Activated T-cell treated with anti-CD3 and anti-CD28 coated beads, Interleukin-2, amount 50 U/mL, for 72 hours (primary cell): ENCODE measurements around the gene ACOXL. TPM values are rescaled to one million over a fixed set of nuclear protein-coding genes. Genes with fewer than 3 reads are reported as not detected.

ENCODE experiments used
- ATAC-seq, 2 donors: fragments of 150-1000 bp; cut with Tn5 transposase; replicated peaks in 1 of 2; 2 replicates each; pipeline ENCODE4 v1.10.0; 2021; ENCODE audit warnings: moderate library complexity in 2 of 2, mild to moderate bottlenecking in 1 of 2
- DNase-seq, 2 donors: peaks; one replicate each; pipeline ENCODE4 v3.0.0; 2021 to 2022; ENCODE audit warnings: mixed read lengths in 1 of 2
- H3K27ac Mint-ChIP-seq: one replicate; pipeline ENCODE4 v1.8.0; 2022; ENCODE audit warnings: mild to moderate bottlenecking, moderate library complexity, mixed read lengths
- H3K27me3 Mint-ChIP-seq: one replicate; pipeline ENCODE4 v1.8.0; 2022; ENCODE audit warnings: low read depth, mixed read lengths
- H3K36me3 Mint-ChIP-seq, 2 donors: one replicate each; pipeline ENCODE4 v1.8.0; 2022; ENCODE audit warnings: mixed read lengths in 2 of 2, mild to moderate bottlenecking in 1 of 2; ENCODE audit not compliant: insufficient read depth in 2 of 2
- H3K4me1 Mint-ChIP-seq: one replicate; pipeline ENCODE4 v1.8.0; 2022; ENCODE audit warnings: low read depth, mixed read lengths
- H3K4me3 Mint-ChIP-seq, 2 donors: one replicate each; pipeline ENCODE4 v1.8.0; 2022; ENCODE audit warnings: mild to moderate bottlenecking in 2 of 2, mixed read lengths in 2 of 2, moderate library complexity in 2 of 2
- H3K9me3 Mint-ChIP-seq, 2 donors: one replicate each; pipeline ENCODE4 v1.8.0; 2022; ENCODE audit warnings: mixed read lengths in 2 of 2
- total RNA-seq, 2 donors: library from RNA; stranded (reverse); gene quantifications; one replicate each; pipeline ENCODE4 v1.2.3, GENCODE V29; 2022

The ACOXL gene
- total RNA-seq, 2 donors from 2014 or later = 0.19 to 0.44 TPM

GRCh38 chr2:110837446-110838409, 105.4 kb downstream of the ACOXL start:
- peaks cover 64% of the 10 kb centered on the region for H3K27me3 Mint-ChIP-seq
- no peaks in the 10 kb centered on the region for H3K36me3 Mint-ChIP-seq
- no peak overlapping the region for H3K27ac Mint-ChIP-seq
- peaks cover 51% of the 10 kb centered on the region for H3K4me1 Mint-ChIP-seq
- no peak for ATAC-seq
- H3K4me3 Mint-ChIP-seq = no peak overlapping the region
- no peaks in the 10 kb centered on the region for H3K9me3 Mint-ChIP-seq
- no peak for DNase-seq

GRCh38 chr2:110838657-110839384, 106.4 kb downstream of the ACOXL start:
- peaks cover 53% of the 10 kb centered on the region for H3K4me1 Mint-ChIP-seq
- H3K27ac Mint-ChIP-seq = no peak overlapping the region
- no peak for ATAC-seq
- H3K4me3 Mint-ChIP-seq = no peak overlapping the region
- H3K36me3 Mint-ChIP-seq = no peaks in the 10 kb centered on the region
- H3K9me3 Mint-ChIP-seq = no peaks in the 10 kb centered on the region
- no peak for DNase-seq
- peaks cover 65% of the 10 kb centered on the region for H3K27me3 Mint-ChIP-seq

- H3K36me3 Mint-ChIP-seq = no peaks in the 10 kb centered on the region
- H3K4me1 Mint-ChIP-seq = peaks cover 57% of the 10 kb centered on the region
- ATAC-seq (no peak), DNase-seq (no peak)
- peaks cover 0 to 2% of the 10 kb centered on the region in 2 donors for H3K9me3 Mint-ChIP-seq
- no peak overlapping the region for H3K4me3 Mint-ChIP-seq
- H3K27ac Mint-ChIP-seq = no peak overlapping the region
- peaks cover 65% of the 10 kb centered on the region for H3K27me3 Mint-ChIP-seq
Measured at GRCh38 chr2:110840508-110840907, 108.1 kb downstream of the ACOXL start.

GRCh38 chr2:110842048-110842447, 109.7 kb downstream of the ACOXL start:
- ATAC-seq = no peak
- H3K9me3 Mint-ChIP-seq = peaks cover 0 to 3% of the 10 kb centered on the region in 2 donors
- H3K4me3 Mint-ChIP-seq = no peak overlapping the region
- no peaks in the 10 kb centered on the region for H3K36me3 Mint-ChIP-seq
- no peak overlapping the region for H3K27ac Mint-ChIP-seq
- DNase-seq = no peak
- H3K4me1 Mint-ChIP-seq = peaks cover 69% of the 10 kb centered on the region
- H3K27me3 Mint-ChIP-seq = peaks cover 63% of the 10 kb centered on the region

GRCh38 chr2:110843496-110843895, 111.1 kb downstream of the ACOXL start:
- H3K4me1 Mint-ChIP-seq = peaks cover 81% of the 10 kb centered on the region
- ATAC-seq (no peak), DNase-seq (no peak)
- H3K9me3 Mint-ChIP-seq = peaks cover 0 to 3% of the 10 kb centered on the region in 2 donors
- H3K4me3 Mint-ChIP-seq = peak overlapping the region; percentile 60 to 69
- H3K27ac Mint-ChIP-seq = no peak overlapping the region
- H3K27me3 Mint-ChIP-seq = peaks cover 63% of the 10 kb centered on the region
- no peaks in the 10 kb centered on the region for H3K36me3 Mint-ChIP-seq

GRCh38 chr2:110843959-110844510, 111.7 kb downstream of the ACOXL start:
- ATAC-seq (no peak), DNase-seq (no peak)
- Mint-ChIP-seq H3K4me3 (peak overlapping the region; percentile 60 to 69), H3K4me1 (peaks cover 82% of the 10 kb centered on the region), H3K27ac (no peak overlapping the region), H3K27me3 (peaks cover 66% of the 10 kb centered on the region), H3K9me3 (peaks cover 0 to 3% of the 10 kb centered on the region in 2 donors), H3K36me3 (no peaks in the 10 kb centered on the region)

- Mint-ChIP-seq H3K4me3 (peak overlapping the region; percentile 78 to 89), H3K27ac (peak overlapping the region; percentile 4), H3K9me3 (peaks cover 0 to 3% of the 10 kb centered on the region in 2 donors), H3K27me3 (peaks cover 58% of the 10 kb centered on the region), H3K4me1 (peaks cover 92% of the 10 kb centered on the region), H3K36me3 (no peaks in the 10 kb centered on the region)
- no peak for DNase-seq
- ATAC-seq = peak; percentile 40 to 47
Measured at GRCh38 chr2:110847651-110848050, 115.3 kb downstream of the ACOXL start.

GRCh38 chr2:110848071-110848470, 115.7 kb downstream of the ACOXL start:
- DNase-seq (no peak), ATAC-seq (no peak)
- peak overlapping the region; percentile 4 for H3K27ac Mint-ChIP-seq
- H3K36me3 Mint-ChIP-seq = no peaks in the 10 kb centered on the region
- peaks cover 0 to 3% of the 10 kb centered on the region in 2 donors for H3K9me3 Mint-ChIP-seq
- peak overlapping the region in 1 of 2 donors; percentile 78 for H3K4me3 Mint-ChIP-seq
- H3K27me3 Mint-ChIP-seq = peaks cover 54% of the 10 kb centered on the region
- H3K4me1 Mint-ChIP-seq = peaks cover 92% of the 10 kb centered on the region

- peaks cover 0 to 3% of the 10 kb centered on the region in 2 donors for H3K9me3 Mint-ChIP-seq
- no peak overlapping the region for H3K4me3 Mint-ChIP-seq
- no peak overlapping the region for H3K27ac Mint-ChIP-seq
- H3K36me3 Mint-ChIP-seq = no peaks in the 10 kb centered on the region
- H3K4me1 Mint-ChIP-seq = peaks cover 92% of the 10 kb centered on the region
- ATAC-seq (no peak), DNase-seq (no peak)
- peaks cover 49% of the 10 kb centered on the region for H3K27me3 Mint-ChIP-seq
Measured at GRCh38 chr2:110848519-110849030, 116.2 kb downstream of the ACOXL start.

- no peak for DNase-seq
- Mint-ChIP-seq H3K36me3 (no peaks in the 10 kb centered on the region), H3K4me1 (peaks cover 86% of the 10 kb centered on the region), H3K9me3 (no peaks in the 10 kb centered on the region), H3K4me3 (no peak overlapping the region), H3K27ac (no peak overlapping the region), H3K27me3 (peaks cover 51% of the 10 kb centered on the region)
- no peak for ATAC-seq
Measured at GRCh38 chr2:110851531-110851930, 119.2 kb downstream of the ACOXL start.

- Mint-ChIP-seq H3K36me3 (peaks cover 0 to 2% of the 10 kb centered on the region in 2 donors), H3K9me3 (no peaks in the 10 kb centered on the region), H3K4me3 (peak overlapping the region in 1 of 2 donors; percentile 36), H3K27me3 (peaks cover 57% of the 10 kb centered on the region), H3K27ac (no peak overlapping the region), H3K4me1 (peaks cover 82% of the 10 kb centered on the region)
- DNase-seq = no peak
- ATAC-seq = no peak
Measured at GRCh38 chr2:110852051-110852450, 119.7 kb downstream of the ACOXL start.

- Mint-ChIP-seq H3K27ac (no peak overlapping the region), H3K27me3 (peaks cover 59% of the 10 kb centered on the region), H3K4me1 (peaks cover 77% of the 10 kb centered on the region), H3K9me3 (no peaks in the 10 kb centered on the region), H3K4me3 (peak overlapping the region; percentile 21 to 36), H3K36me3 (peaks cover 0 to 2% of the 10 kb centered on the region in 2 donors)
- ATAC-seq (peak; percentile 74 to 78), DNase-seq (peak in 1 of 2 donors; percentile 55)
Measured at GRCh38 chr2:110852541-110853263, 120.3 kb downstream of the ACOXL start.
